Measurements from ENCODE around the gene CHAC1. TPM values are rescaled to one million over a fixed set of nuclear protein-coding genes. Genes with fewer than 3 reads are reported as not detected.
"Not testable (repeated sequence)": the region's sequence is repeated elsewhere in the genome, so short reads cannot be mapped to it uniquely, and the experiment has no call there.

Gene CHAC1
- total RNA-seq, 1 donor from 2014 or later, result 9.8 TPM

- no peak for DNase-seq
- H3K36me3 Mint-ChIP-seq (ENCODE audit: low read depth), result peaks cover 3% of the 10 kb centered on the region
- H3K27ac Mint-ChIP-seq, result no peak overlapping the region
- no peak overlapping the region for H3K4me3 Mint-ChIP-seq
- intact Hi-C loops (cut with micrococcal nuclease), result no loop called here
- H3K27me3 Mint-ChIP-seq, result no peaks in the 10 kb centered on the region
- H3K4me1 Mint-ChIP-seq, result peaks cover 32% of the 10 kb centered on the region
- H3K9me3 Mint-ChIP-seq, result no peaks in the 10 kb centered on the region
These were observed 3.5 kb upstream of the CHAC1 start for GRCh38 chr15:40949756-40950207.

- intact Hi-C loops (cut with micrococcal nuclease), result loop anchor here (2.0 kb wide), 1 partner anchor 279 kb away; the partner anchor contains the start of genes CHP1 and EXD1
- Mint-ChIP-seq H3K9me3 (no peaks in the 10 kb centered on the region), H3K27me3 (no peaks in the 10 kb centered on the region)
These were observed 1.5 kb upstream of the CHAC1 start for GRCh38 chr15:40951764-40952163.

DNA sequence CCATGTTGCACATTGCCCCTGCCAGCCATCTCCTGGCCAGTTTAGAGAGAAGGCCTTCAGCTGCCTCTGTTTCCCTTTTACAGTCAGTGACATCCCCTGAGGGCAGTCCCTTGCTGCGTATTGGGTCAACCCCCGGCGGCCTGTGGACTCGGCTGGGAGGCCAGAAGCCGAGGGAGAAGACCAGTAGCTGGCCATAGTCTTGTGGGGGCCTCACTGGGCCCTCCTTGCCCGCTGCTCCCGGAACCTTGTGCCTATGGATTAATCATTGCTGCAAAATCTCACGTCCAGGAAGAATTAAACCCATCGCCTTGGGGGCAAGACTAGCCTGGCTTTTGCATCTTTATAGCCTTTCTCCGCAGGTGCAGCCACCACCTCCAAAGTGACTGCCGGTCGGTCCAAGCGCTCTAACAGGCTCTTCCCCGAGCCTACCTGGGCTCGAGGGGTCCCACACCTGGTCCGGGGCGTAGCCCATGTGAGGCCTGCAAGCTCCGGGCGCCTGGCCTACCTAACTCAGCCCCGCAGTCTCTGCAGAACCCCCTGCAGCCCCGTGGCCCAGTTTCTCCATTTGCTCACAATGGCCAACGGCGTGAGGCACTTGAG lies 870 bp upstream of the CHAC1 start:
- no peaks in the 10 kb centered on the region for H3K27me3 Mint-ChIP-seq
- peak overlapping the region; percentile 92 for H3K4me3 Mint-ChIP-seq
- H3K36me3 Mint-ChIP-seq (ENCODE audit: low read depth), result peaks cover 12% of the 10 kb centered on the region
- peaks cover 32% of the 10 kb centered on the region for H3K4me1 Mint-ChIP-seq
- intact Hi-C loops (cut with micrococcal nuclease), result loop anchor here (2.0 kb wide), 1 partner anchor 278 kb away; the partner anchor contains the start of genes CHP1 and EXD1
- DNase-seq, result no peak
- no peaks in the 10 kb centered on the region for H3K9me3 Mint-ChIP-seq
- H3K27ac Mint-ChIP-seq, result peak overlapping the region; percentile 91

More at GRCh38 chr15:40951764-40952163, 1.5 kb upstream of the CHAC1 start:
- H3K4me3 Mint-ChIP-seq, result peak overlapping the region; percentile 92
- DNase-seq, result no peak
- no peak overlapping the region for H3K27ac Mint-ChIP-seq
- peaks cover 12% of the 10 kb centered on the region for H3K36me3 Mint-ChIP-seq (ENCODE audit: low read depth)
- H3K4me1 Mint-ChIP-seq, result peaks cover 32% of the 10 kb centered on the region

DNA sequence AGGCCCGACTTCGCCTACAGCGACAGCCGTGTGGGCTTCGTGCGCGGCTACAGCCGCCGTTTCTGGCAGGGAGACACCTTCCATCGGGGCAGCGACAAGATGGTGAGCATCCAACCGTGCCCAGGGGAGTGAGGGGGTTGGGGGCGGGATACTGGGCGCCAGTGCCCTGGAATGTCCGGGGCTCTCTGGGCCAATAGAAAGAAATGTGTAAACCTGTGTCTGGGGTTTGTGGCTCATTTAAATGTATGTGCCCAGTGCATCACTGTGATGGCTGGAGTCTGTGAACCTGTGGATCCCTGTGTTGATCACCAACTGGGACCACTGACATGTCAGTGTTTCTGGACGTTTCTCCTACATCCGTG lies 423 bp downstream of the CHAC1 start:
- H3K36me3 Mint-ChIP-seq (ENCODE audit: low read depth), result peaks cover 12% of the 10 kb centered on the region
- peak overlapping the region; percentile 92 for H3K4me3 Mint-ChIP-seq
- H3K4me1 Mint-ChIP-seq, result peaks cover 34% of the 10 kb centered on the region
- peak overlapping the region; percentile 64 for H3K27ac Mint-ChIP-seq
- no peak for DNase-seq
- intact Hi-C loops (cut with micrococcal nuclease), result loop anchor here (1.0 to 2.0 kb wide), 2 partner anchors 11 to 277 kb away; partner anchors contain the start of genes CHP1 and EXD1
- no peaks in the 10 kb centered on the region for H3K27me3 Mint-ChIP-seq
- no peaks in the 10 kb centered on the region for H3K9me3 Mint-ChIP-seq

GRCh38 chr15:40954158-40954848 lies 1.0 kb downstream of the CHAC1 start:
- intact Hi-C loops (cut with micrococcal nuclease); H3K27me3 Mint-ChIP-seq; DNase-seq; H3K9me3 Mint-ChIP-seq: not testable (repeated sequence)
- H3K27ac Mint-ChIP-seq, result peak overlapping the region; percentile 64
- H3K4me1 Mint-ChIP-seq, result peaks cover 36% of the 10 kb centered on the region
- H3K36me3 Mint-ChIP-seq (ENCODE audit: low read depth), result peaks cover 12% of the 10 kb centered on the region
- H3K4me3 Mint-ChIP-seq, result peak overlapping the region; percentile 92

DNA sequence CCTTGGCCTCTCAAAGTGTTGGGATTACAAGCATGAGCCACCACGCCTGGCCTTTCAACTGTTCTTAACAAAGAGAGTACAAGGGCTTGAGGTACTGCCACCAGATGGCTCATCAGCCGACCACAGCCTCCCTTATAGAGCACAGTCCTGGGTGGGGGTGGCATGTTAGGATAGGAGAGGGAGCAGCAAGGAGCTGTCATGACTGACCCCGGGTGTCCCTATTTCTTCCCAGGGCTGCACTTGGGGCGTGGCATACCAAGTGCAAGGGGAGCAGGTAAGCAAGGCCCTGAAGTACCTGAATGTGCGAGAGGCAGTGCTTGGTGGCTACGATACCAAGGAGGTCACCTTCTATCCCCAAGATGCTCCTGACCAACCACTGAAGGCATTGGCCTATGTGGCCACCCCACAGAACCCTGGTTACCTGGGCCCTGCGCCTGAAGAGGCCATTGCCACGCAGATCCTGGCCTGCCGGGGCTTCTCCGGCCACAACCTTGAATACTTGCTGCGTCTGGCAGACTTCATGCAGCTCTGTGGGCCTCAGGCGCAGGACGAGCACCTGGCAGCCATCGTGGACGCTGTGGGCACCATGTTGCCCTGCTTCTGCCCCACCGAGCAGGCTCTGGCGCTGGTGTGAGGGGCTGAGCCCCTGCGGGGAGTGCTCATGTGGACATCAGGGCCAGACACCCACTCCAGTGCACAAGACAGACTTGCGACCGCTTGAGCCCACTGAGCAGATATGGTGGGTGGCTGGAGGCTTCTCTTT lies 2.1 kb downstream of the CHAC1 start:
- Mint-ChIP-seq H3K27me3 (no peaks in the 10 kb centered on the region), H3K27ac (no peak overlapping the region), H3K36me3 (ENCODE audit: low read depth) (peaks cover 12% of the 10 kb centered on the region), H3K4me3 (peak overlapping the region; percentile 92), H3K4me1 (peaks cover 39% of the 10 kb centered on the region), H3K9me3 (no peaks in the 10 kb centered on the region)
- intact Hi-C loops (cut with micrococcal nuclease), result no loop called here
- no peak for DNase-seq

- H3K4me3 Mint-ChIP-seq, result peak overlapping the region; percentile 2
- intact Hi-C loops (cut with micrococcal nuclease), result no loop called here
These were observed 2.8 kb downstream of the CHAC1 start for GRCh38 chr15:40955930-40956540.

GRCh38 chr15:40956541-40956982 lies 3.3 kb downstream of the CHAC1 start:
- Mint-ChIP-seq H3K9me3 (no peaks in the 10 kb centered on the region), H3K36me3 (ENCODE audit: low read depth) (peaks cover 12% of the 10 kb centered on the region), H3K4me1 (peaks cover 38% of the 10 kb centered on the region), H3K27me3 (no peaks in the 10 kb centered on the region), H3K4me3 (peak overlapping the region; percentile 2), H3K27ac (no peak overlapping the region)
- no peak for DNase-seq
- intact Hi-C loops (cut with micrococcal nuclease), result no loop called here

More at GRCh38 chr15:40955930-40956540, 2.8 kb downstream of the CHAC1 start:
- DNase-seq, result no peak
- Mint-ChIP-seq H3K27ac (no peak overlapping the region), H3K36me3 (ENCODE audit: low read depth) (peaks cover 12% of the 10 kb centered on the region), H3K27me3 (no peaks in the 10 kb centered on the region), H3K4me1 (peaks cover 39% of the 10 kb centered on the region), H3K9me3 (no peaks in the 10 kb centered on the region)

GRCh38 chr15:40957041-40957555 lies 3.8 kb downstream of the CHAC1 start:
- intact Hi-C loops (cut with micrococcal nuclease), result no loop called here
- DNase-seq, result no peak
- Mint-ChIP-seq H3K27ac (no peak overlapping the region), H3K9me3 (no peaks in the 10 kb centered on the region), H3K4me1 (peaks cover 34% of the 10 kb centered on the region), H3K4me3 (no peak overlapping the region), H3K36me3 (ENCODE audit: low read depth) (peaks cover 12% of the 10 kb centered on the region), H3K27me3 (no peaks in the 10 kb centered on the region)

- H3K9me3 Mint-ChIP-seq, result no peaks in the 10 kb centered on the region
- H3K4me3 Mint-ChIP-seq, result no peak overlapping the region
These were observed 4.3 kb downstream of the CHAC1 start for GRCh38 chr15:40957581-40958051.

GRCh38 chr15:40958146-40958545 lies 4.9 kb downstream of the CHAC1 start:
- intact Hi-C loops (cut with micrococcal nuclease), result no loop called here
- no peak overlapping the region for H3K4me3 Mint-ChIP-seq

More at GRCh38 chr15:40957581-40958051, 4.3 kb downstream of the CHAC1 start:
- DNase-seq, result no peak
- no peaks in the 10 kb centered on the region for H3K27me3 Mint-ChIP-seq
- intact Hi-C loops (cut with micrococcal nuclease), result no loop called here
- H3K4me1 Mint-ChIP-seq, result peaks cover 29% of the 10 kb centered on the region
- H3K36me3 Mint-ChIP-seq (ENCODE audit: low read depth), result peaks cover 12% of the 10 kb centered on the region
- no peak overlapping the region for H3K27ac Mint-ChIP-seq

GRCh38 chr15:40958723-40959122 lies 5.5 kb downstream of the CHAC1 start:
- H3K9me3 Mint-ChIP-seq, result no peaks in the 10 kb centered on the region
- H3K27ac Mint-ChIP-seq, result no peak overlapping the region
- intact Hi-C loops (cut with micrococcal nuclease), result no loop called here
- DNase-seq, result no peak
- peaks cover 9% of the 10 kb centered on the region for H3K36me3 Mint-ChIP-seq (ENCODE audit: low read depth)
- no peak overlapping the region for H3K4me3 Mint-ChIP-seq
- H3K4me1 Mint-ChIP-seq, result peaks cover 24% of the 10 kb centered on the region
- H3K27me3 Mint-ChIP-seq, result no peaks in the 10 kb centered on the region

More at GRCh38 chr15:40958146-40958545, 4.9 kb downstream of the CHAC1 start:
- H3K4me1 Mint-ChIP-seq, result peaks cover 26% of the 10 kb centered on the region
- H3K27ac Mint-ChIP-seq, result no peak overlapping the region
- no peaks in the 10 kb centered on the region for H3K27me3 Mint-ChIP-seq
- peaks cover 11% of the 10 kb centered on the region for H3K36me3 Mint-ChIP-seq (ENCODE audit: low read depth)
- no peaks in the 10 kb centered on the region for H3K9me3 Mint-ChIP-seq
- no peak for DNase-seq
